RWPE2 (cell line): ENCODE results near the gene NCK1.

ENCODE experiments used
- ATAC-seq: fragments of 200-7000 bp; cut with Tn5 transposase; 3 replicates; pipeline ENCODE4 v1.9.1; 2021; ENCODE audit warnings: low read depth
- DNase-seq: peaks from one replicate; pipeline ENCODE4 v3.0.0-alpha.2; 2020; ENCODE audit warnings: low spot score
- H3K27ac ChIP-seq: fragments of 450-650 bp; 2 replicates; pipeline ENCODE4 v1.5.1; 2017; ENCODE audit warnings: mild to moderate bottlenecking; ENCODE audit not compliant: poor library complexity, severe bottlenecking
- H3K27me3 ChIP-seq: fragments of 250-450 bp; sonication (Bioruptor Pico); 2 replicates; pipeline ENCODE4 v1.5.1; 2021; ENCODE audit warnings: mild to moderate bottlenecking, moderate library complexity; ENCODE audit not compliant: insufficient read depth, poor library complexity, severe bottlenecking
- H3K36me3 ChIP-seq: fragments of 250-450 bp; sonication (Bioruptor Pico); 2 replicates; pipeline ENCODE4 v1.5.1; 2020; ENCODE audit warnings: low read depth, mild to moderate bottlenecking, moderate library complexity
- H3K4me1 ChIP-seq: fragments of 250-450 bp; sonication (Bioruptor Pico); 2 replicates; pipeline ENCODE4 v1.5.1; 2021; ENCODE audit warnings: mild to moderate bottlenecking, moderate library complexity; ENCODE audit not compliant: insufficient read depth, poor library complexity, severe bottlenecking
- H3K4me3 ChIP-seq: fragments of 250-450 bp; sonication (Bioruptor Pico); 2 replicates; pipeline ENCODE4 v1.5.1; 2021; ENCODE audit warnings: mild to moderate bottlenecking, moderate library complexity; ENCODE audit not compliant: severe bottlenecking
- H3K9me3 ChIP-seq: fragments of 250-450 bp; sonication (Bioruptor Pico); 2 replicates; pipeline ENCODE4 v1.5.1; 2021; ENCODE audit warnings: mild to moderate bottlenecking, moderate library complexity; ENCODE audit not compliant: severe bottlenecking
- CTCF ChIP-seq: fragments of 450-650 bp; IDR thresholded peaks from one replicate; pipeline ENCODE4 v1.5.1; 2017; ENCODE audit warnings: mild to moderate bottlenecking, moderate library complexity; ENCODE audit not compliant: poor library complexity, severe bottlenecking

The NCK1 gene

GRCh38 chr3:136992115-136992514 lies 130.1 kb downstream of the NCK1 start:
- Histone ChIP-seq H3K36me3 (peaks cover 85% of the 10 kb centered on the region), H3K27ac (peak overlapping the region; percentile 92), H3K9me3 (no peaks in the 10 kb centered on the region), H3K4me1 (peaks cover 48% of the 10 kb centered on the region), H3K4me3 (no peak overlapping the region), H3K27me3 (no peaks in the 10 kb centered on the region)
- no peak for ATAC-seq
- no peak for DNase-seq
- TF ChIP-seq CTCF: no peak

GRCh38 chr3:136994772-136995516 lies 132.9 kb downstream of the NCK1 start:
- no peak for TF ChIP-seq CTCF
- ATAC-seq (peak; percentile 89), DNase-seq (peak; percentile 86)
- peaks cover 90% of the 10 kb centered on the region for H3K36me3 ChIP-seq
- no peak overlapping the region for H3K4me3 ChIP-seq
- peaks cover 45% of the 10 kb centered on the region for H3K4me1 ChIP-seq
- no peaks in the 10 kb centered on the region for H3K27me3 ChIP-seq
- H3K27ac ChIP-seq: peak overlapping the region; percentile 92
- H3K9me3 ChIP-seq: no peaks in the 10 kb centered on the region

- TF ChIP-seq CTCF: no peak
- Histone ChIP-seq H3K27ac (peak overlapping the region; percentile 92), H3K4me1 (peaks cover 38% of the 10 kb centered on the region), H3K4me3 (no peak overlapping the region), H3K27me3 (no peaks in the 10 kb centered on the region), H3K9me3 (no peaks in the 10 kb centered on the region), H3K36me3 (peaks cover 91% of the 10 kb centered on the region)
- ATAC-seq: no peak
- DNase-seq: no peak
Measured at GRCh38 chr3:136995652-136996051, 133.6 kb downstream of the NCK1 start.
